Stimulated activated CD4-positive, alpha-beta T cell treated with anti-CD3 and anti-CD28 coated beads, Interleukin-12 subunit alpha, Interleukin-12 subunit beta, amount 100 ng/mL, for 48 hours (primary cell): ENCODE data around the gene PTPRCAP.
A peak's percentile ranks its signal among the peaks of the same experiment; 100 is the strongest.
"Not testable (repeated sequence)": the region's sequence is repeated elsewhere in the genome, so short reads cannot be mapped to it uniquely, and the experiment has no call there.

Experiments used
- DNase-seq, 3 donors: peaks; one replicate each; pipeline ENCODE4 v3.0.0-alpha.2; 2020; ENCODE audit warnings: low read depth in 2 of 3, low spot score in 1 of 3

PTPRCAP gene

DNA sequence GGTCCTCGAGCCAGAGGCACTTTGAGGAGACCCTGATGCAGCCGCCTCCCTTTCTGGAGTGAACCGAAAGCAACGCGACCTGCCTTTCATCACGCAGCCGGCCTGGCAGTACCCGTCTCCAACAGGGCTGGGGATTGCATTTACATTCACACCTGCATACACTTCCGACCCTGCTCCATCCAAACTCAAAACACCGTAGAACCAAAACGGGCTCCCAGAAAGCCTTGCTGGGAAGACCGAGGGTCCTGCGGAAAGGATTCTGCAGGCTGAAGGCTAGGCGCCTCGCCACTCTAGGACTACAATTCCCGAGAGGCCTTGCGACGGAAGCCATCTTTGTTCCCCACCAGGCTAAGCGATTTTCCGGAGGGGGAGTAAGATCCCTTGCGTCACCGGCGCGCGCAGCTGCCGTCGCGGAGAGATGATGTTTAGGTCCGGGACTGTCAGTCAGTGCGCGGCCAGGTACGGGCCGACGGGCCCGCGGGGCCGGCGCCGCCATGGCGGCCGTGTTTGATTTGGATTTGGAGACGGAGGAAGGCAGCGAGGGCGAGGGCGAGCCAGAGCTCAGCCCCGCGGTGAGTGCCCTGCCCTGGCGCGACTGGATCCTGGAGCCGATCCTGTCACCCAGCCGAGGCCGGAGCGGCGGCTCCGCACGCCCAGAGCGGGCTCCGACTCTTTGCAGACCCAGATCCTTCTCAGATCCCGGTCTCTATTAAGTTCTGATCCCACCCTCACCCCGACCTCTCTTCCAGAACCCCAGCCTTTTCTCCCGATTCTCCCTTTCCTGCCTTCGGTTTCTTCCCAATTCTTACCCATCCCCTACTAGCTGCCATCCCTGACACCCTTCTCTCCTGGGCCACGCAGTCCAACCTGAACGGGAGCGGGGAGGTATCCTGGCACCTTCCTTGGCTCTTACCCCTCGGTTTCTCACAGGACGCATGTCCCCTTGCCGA lies 9.2 kb downstream of the PTPRCAP start, which contains the start of gene RPS6KB2:
RPS6KB2 (plus strand) TSS at position 443 of the 950 bp plus-strand sequence; CDS start at position 495, 52 bp downstream.
- peak; percentile 98 to 100 (median 98) for DNase-seq

DNA sequence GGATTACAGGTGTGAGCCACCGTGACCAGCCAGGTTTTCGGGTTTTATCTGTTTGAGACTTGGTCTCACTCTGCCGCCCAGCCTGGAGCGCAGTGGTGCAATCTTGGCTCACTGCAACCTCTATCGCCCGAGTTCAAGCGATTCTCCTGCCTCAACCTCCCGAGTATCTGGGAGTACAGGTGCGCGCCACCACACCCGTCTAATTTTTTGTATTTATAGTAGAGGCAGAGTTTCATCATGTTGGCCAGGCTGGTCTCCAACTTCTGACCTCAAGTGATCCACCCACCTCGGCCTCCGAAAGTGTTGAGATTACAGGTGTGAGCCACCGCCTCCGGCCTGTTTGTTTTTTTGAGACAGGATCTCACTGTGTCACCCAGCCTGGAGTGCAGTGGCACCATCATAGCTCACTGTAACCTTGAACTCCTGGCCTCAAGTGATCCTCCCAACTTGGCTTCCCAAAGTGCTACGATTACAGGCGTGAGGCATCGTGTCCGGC lies 10.1 kb downstream of the PTPRCAP start:
- not testable (repeated sequence) for DNase-seq

DNA sequence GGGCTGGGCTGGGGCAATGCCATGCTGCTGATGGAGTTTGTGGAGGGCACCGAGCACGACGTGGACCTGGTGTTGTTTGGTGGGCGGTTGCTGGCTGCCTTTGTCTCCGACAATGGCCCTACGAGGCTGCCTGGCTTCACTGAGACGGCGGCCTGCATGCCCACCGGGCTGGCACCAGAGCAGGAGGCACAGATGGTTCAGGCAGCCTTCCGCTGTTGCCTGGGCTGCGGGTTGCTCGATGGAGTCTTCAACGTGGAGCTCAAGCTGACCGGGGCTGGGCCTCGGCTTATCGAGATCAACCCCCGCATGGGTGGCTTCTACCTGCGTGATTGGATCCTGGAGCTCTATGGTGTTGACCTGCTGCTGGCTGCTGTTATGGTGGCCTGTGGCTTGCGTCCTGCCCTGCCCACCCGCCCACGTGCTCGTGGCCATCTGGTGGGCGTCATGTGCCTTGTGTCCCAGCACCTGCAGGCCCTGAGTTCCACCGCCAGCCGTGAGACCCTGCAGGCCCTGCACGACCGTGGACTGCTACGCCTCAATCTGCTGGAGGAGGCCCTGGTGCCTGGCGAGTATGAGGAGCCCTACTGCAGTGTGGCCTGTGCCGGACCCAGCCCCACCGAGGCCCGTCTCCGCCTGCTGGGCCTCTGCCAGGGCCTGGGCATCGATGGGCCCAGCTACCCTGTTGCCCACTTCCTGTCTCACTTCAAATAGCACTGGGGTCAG lies 13.4 kb downstream of the PTPRCAP start:
- DNase-seq = no peak

DNA sequence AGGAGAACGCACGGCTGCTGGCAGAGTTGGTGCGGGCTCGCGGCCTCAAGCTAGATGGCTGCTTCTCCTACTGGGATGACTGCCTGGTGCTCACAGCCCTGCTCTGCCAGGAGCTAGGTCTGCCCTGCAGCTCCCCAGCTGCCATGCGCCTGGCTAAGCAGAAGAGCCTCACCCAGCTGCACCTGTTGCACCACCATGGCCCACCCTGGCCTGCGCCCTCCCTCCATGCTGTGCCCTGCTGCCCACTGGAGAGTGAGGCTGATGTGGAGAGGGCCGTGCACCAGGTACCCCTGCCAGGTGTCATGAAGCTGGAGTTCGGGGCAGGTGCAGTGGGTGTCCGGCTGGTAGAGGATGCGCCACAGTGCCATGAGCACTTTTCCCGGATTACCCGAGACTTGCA lies 14.0 kb downstream of the PTPRCAP start:
- no peak for DNase-seq

DNA sequence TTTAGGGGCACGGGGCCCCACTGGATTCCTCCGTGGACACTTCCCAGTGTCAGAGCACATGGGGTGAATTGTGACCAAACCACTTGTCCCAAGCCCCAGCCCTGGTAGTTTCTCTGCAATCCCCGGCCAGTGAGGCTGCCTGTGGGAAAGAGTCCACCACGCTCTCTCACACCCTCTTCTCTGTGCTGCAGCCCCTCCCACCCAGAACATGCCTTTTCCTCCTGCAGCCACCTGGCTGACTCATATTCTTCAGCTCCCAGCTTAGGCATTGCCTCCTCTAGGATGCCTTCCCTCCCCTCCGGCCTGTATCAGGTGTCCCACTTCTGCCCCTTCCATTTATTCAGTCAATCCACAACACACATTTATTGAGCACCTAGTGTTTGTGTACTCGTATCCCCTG lies 14.6 kb downstream of the PTPRCAP start:
- DNase-seq = no peak

DNA sequence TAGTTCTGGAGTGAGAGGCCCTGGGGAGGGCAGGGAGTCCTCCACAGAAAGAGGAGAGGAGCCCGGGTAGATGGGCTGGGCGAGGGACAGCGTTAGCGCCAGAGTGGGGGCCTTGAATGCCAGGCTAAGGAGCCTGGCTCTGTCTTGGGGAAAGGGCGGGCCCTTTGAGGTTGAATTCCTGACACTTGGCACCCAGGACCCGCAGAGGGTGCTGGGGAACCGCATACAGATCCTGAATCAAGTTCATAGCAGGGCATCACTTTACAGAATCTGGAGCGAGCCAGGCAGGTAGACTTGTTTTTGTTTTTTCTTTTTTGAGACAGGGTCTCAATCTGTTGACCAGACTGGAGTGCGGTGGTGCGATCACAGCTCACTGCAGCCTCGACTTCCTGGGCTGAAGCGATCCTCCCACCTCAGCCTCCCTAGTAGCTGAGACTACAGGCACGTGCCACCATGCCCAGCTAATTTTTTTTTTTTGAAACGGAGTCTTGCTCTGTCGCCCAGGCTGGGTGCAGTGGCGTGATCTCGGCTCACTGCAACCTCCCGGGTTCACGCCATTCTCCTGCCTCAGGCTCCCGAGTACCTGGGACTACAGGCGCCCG lies 16.0 kb downstream of the PTPRCAP start:
- DNase-seq = no peak

DNA sequence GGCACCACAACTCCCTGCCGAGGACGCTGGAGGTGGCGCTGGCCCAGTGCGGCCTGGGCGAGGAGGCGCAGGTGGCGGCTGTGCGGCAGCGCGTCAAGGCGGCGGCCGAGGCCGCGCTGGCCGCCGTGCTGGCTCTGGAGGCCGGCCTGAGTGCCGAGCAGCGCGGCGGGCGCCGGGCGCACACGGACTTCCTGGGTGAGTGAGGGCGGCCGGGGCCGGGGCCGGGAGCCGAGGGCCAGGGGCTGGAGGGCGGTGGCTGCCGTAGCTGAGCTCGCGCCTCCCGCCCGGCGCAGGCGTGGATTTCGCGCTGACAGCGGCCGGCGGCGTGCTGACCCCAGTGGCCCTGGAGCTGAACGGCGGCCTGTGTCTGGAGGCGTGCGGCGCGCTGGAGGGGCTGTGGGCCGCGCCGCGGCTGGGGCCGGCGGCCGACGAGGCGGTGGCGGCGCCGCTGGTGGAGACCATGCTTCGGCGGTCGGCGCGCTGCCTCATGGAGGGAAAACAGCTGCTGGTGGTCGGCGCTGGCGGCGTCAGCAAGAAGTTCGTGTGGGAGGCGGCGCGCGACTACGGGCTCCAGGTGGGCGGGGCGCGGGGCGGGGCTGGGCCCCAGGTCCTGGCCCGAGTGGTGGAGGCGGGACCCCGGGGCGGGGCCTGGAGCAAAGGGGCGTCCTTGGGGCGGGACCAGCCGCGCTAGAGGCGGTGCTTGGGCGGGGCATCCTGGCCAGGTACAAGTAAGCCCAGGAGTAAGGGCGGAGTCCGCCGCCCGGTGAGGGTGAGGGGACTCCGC lies 16.6 kb downstream of the PTPRCAP start:
- DNase-seq = peak; percentile 97 to 99 (median 97)

DNA sequence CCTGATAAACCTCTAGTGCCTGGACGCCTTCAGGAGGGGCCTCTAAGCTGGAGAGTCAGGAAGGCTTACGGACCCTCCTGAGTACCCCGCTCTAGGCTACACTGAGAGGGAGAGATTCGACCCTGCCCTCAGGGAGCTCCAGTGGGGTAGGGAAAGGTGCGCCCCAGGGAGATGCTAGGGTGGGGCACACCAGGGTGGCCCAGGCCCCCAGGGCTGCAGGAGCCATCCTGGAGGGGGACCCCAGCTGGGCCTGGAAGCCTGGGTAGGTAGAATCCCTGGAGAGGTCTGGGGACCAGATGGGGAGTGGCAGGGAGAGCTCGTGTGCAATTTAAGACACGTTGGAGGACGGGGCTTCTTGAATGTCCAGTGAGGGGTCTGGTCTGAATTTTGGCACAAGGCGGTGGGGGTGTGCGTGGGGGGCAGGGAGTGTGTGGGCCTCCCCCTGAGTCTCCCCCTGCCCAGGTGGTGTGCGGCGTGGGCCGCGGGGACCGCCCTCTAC lies 17.3 kb downstream of the PTPRCAP start:
- DNase-seq = no peak

DNA sequence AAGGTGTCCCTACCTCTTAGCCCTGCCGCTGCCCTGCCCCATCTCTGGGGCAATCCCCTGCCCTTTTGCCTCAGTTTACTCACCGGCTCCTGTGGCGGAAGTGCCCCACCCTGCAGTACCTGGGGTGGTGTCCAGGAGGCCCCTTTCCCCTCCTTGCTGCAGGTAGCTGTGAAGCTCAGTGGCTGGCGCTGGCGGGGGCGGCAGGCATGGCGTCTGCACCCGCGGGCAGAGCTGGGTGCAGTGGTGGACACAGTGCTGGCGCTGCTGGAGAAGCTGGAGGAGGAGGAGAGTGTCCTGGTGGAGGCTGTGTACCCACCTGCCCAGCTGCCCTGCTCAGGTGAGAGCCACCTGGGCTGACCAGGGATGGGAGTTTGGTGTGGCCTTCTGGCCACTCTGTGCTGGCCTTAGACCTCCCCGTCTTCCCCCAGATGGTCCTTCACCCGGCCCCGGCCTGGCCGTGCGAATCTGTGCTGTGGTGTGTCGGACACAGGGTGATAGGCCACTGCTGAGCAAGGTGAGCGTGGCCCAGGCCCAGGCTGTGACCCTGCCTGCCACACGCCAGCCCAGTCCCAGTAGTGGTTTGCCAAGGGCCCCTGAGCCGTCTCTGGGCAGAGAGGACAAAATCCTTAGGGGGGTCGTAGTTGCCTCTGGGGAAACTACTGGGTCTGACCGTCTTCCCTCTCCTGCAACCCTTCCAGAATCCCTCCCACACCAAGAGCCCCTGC lies 18.0 kb downstream of the PTPRCAP start:
- DNase-seq = no peak

DNA sequence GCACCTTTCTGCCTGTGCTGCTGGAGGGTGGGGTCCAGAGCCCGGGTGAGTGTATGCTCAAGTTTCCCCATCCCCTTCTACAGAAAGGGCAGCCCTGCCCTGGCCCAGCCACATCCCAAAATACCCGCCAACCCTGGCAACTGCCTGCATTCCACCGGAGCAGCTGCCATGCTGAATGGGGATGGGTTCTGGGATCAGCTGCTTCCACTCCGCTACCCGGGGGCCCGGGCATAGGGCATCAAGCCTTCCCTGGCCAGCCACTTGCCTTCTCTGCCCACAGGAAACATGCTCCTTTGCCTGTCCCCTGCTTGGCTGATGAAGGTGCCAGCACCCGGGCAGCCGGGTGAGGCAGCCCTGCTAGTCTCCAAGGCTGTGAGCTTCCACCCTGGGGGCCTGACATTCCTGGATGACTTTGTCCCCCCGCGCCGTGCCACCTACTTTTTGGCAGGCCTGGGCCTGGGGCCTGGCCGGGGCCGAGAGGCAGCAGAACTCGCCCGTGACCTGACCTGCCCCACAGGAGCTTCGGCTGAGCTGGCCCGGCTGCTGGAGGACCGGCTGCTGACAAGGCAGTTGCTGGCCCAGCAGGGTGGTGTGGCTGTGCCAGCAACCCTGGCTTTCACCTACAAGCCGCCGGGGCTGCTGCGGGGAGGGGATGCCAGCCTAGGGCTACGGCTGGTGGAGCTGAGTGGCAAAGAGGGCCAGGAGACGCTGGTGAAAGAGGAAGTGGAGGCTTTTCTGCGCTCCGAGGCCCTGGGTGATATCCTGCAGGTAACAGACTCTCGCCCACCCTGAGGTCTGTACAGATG lies 18.8 kb downstream of the PTPRCAP start:
- no peak for DNase-seq

DNA sequence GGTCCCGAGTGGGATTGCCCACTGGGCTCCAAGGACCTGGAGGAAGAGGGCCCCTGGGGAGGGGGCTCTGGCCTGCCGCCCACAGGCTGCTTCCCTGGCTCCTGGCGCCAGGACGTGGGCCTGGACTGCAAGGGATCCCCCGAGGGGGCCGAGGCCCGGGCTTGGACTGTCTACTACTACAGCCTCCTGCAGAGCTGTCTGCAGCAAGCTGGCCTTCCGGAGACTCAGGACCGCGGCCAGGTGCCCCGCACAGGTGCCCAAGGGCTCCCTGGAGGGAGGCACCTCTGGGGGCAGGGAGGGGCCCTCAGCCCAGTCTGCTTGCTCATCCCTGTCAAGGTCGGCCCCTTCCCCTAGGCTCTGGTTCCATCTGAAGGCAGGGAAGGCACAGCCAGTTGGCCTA lies 20.1 kb downstream of the PTPRCAP start:
- no peak for DNase-seq

DNA sequence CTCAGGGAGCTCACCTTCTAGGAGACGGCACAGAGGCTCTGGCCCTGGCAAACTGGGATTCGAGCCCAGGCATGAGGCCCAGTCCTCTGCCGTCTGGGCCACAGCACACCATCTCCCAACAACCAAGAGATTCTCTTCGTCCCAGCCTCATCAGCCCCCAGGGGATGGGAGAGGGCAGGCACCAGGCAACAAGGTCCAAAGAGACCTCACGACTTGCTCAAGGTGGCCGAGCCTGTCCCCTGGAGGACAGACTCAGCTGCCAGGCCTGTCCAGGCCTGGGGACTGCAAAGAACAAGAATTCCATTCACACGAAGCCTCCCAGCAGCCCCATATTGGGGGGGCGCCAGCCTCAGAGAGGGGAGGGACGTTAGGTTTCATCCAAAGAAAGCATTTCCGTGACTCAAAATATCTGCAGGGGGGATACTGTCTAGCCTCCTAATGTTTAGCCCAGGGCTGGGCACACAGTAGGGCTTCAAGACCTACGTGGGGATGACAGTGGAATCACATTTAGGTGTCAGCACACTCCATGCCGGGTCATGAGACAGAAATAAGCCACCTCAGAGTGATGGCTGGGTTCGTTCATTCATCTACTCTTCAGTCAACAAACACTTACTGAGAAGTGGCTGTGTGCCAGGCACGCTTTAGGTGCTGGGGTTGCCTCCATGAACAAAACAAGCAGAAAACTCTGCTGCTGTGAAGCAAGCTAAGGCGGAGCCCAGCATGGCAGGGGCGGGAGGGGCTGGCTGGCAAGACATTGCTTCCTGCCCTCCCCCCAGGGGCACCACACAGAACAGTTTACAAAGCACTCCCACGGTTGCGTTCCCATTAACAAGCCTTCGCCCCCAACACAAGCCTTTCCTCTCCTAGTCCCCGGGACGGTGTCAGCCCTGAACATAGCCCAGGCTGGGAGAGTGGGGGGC lies 20.8 kb downstream of the PTPRCAP start:
- DNase-seq = no peak

DNA sequence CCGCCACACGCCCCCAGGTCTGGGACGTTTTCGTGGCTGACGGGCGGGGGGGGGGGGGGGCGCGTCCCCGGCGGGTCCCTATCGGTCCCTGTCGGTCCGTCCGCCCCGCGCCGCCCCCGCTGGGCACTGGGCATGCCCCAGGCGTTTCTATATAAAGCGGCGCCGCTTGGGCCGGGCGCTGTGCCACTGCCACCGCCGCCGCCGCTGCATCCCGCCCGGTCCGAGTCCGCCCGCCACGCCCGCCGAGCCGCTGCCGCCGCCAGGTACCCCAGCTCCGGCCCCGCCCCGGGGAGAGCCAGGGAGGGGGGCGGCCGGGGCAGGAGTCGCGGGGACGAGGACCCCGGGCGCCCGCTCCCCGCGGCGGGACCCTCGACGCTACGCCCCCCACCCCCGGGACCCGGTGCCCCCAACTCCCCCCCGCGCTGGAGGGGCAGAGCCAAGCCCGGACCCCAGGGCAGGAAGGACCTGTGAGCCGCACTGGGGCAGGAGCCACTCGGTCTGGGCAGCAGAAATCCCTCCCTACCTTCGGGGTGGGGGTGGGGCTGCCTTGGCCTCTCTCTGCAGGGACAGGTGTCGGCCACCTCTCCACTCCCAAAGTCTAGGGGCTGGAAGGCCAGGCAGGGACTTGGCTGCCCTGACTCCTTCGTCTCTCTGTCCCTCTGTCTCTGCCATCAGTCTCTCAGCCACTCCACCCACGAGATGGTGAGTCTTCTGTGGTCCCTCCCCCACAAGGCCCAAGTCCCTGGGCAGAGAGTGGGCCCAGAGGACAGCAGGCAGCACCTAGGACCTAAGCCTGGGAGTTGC lies 21.8 kb downstream of the PTPRCAP start, which contains the start of gene CARNS1:
CARNS1 (plus strand) TSS at position 178 of the 804 bp plus-strand sequence; CDS start at position 700, 522 bp downstream.
- no peak for DNase-seq

DNA sequence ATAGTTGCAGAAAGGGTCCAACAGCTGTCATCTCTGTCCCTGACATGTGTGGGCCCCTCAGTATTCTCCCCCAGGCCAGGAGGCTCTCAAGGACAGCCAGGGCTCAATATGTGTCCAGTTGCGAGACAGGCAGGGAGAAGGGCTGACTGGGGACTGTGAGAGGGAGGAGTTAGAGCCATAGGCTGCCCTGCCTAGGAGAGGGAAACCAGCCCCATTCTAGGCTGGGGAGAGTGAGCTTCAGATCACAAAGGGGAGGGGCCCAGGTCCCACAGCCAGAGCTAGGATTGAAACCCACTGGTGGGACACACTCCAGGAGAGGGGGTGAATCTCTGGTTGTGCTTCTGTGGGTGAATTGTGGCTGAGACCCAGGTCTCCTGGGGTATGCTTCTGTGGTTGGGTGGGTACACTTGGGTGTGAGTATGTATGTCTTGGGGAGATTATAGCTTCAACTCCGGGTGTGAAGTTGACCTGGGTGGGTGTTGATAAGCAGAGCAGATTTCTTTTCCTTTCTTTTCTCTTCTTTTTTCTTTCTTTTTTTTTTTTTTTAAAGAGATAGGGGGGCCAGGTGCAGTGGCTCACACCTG lies 24.1 kb downstream of the PTPRCAP start:
- no peak for DNase-seq

DNA sequence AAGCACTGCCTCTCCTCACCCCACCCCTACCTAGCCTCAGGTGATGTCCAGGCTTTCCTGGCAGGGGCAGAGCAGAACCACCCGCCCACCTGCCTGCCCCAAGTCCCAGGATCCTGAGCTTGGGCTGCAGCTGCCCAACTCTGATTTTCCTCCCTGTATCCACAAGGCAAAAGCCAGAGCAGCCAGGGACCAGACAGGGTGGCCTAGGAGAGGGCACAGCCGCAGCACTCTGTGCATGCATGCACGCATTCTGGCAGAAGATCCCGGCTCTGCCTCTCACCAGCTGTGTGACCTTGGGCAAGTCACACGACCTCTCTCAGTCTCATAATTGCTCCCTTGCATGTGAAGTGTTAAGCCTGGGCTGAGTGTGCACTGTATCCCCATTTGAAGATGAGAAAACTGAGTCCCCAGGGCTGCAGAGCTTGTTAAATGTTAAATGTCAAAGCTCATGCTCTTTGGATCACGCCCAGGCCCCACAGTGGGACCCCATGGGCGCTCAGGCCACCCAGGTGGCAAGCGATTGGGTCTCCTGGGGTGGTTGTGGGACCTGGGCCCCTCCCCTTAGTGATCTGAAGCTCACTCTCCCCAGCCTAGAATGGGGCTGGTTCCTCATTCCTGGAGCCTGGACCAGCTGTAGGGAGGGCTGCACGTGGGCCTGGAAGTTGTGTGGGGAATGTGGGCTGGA lies 24.8 kb downstream of the PTPRCAP start:
- DNase-seq = no peak

DNA sequence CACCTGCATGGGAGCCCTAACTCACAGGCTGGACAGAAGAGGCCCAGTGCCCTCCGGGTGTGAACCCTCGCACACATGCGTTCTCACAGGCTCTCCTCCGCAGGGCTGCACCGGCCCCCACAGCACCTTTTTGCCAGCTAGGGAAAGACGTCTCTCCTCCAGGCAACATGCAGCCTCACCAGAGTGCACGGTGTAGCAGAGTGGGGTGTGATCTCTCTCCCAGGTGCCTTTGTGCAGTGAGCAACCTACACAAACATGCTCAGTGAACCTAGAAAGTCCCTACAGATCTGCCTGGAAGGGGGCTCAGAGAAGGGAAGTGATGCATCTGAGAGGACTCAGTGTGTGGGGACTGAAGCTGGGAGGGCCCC lies 25.7 kb downstream of the PTPRCAP start:
- no peak for DNase-seq
